K562 (cell line): Measurements from ENCODE around the gene KCNK18. TPM values are rescaled to one million over a fixed set of nuclear protein-coding genes. Genes with fewer than 3 reads are reported as not detected.

ENCODE experiments used
- ATAC-seq: fragments of 200-7000 bp; cut with Tn5 transposase; 3 replicates; pipeline ENCODE4 v1.9.1; 2020; ENCODE audit warnings: moderate library complexity
- BruUV-seq: library from RNA; stranded (reverse); fragments of 400-500 nt; replicated peaks from 2 replicates; lab custom pipeline; 2021; lab: Mats Ljungman, UMichigan
- CTCF ChIA-PET: fragments of 300-600 bp; formaldehyde crosslinking; extraction: SDS; loops from one replicate; lab custom pipeline; 2021; ENCODE audit warnings: low intra/inter-chr PET ratio; lab: Yijun Ruan, JAX
- POLR2A ChIA-PET: fragments of 300-600, 350-650 bp; sonication (Branson Sonifier 250); formaldehyde crosslinking; extraction: SDS; loops from one replicate; lab custom pipeline; 2021; ENCODE audit warnings: antibody characterized with exemption, inconsistent platforms; lab: Yijun Ruan, JAX
- DNase-seq, 4 experiments: peaks; one replicate each; pipeline versions ENCODE4 v3.0.0 to v3.0.0-alpha.2; 2011 to 2018; ENCODE audit warnings: low spot score in 3 of 4, mixed read lengths in 3 of 4; ENCODE audit errors: extremely low read depth in 1 of 4
- FAIRE-seq: peaks from 2 replicates; lab custom pipeline; 2011; peaks lifted over from hg19 to GRCh38; lab: Jason Lieb, UNC
- H2AFZ ChIP-seq: 2 replicates; pipeline ENCODE4 v1.6.0; 2011; ENCODE audit warnings: low read depth, low read length, control low read depth, inconsistent platforms
- H3K27ac ChIP-seq: fragments of 200-600 bp; 3 replicates; pipeline ENCODE4 v1.8.0; 2011; ENCODE audit warnings: low read depth, mild to moderate bottlenecking, control low read depth, inconsistent platforms, low read length, moderate library complexity, mixed read lengths; ENCODE audit errors: extremely low read depth
- H3K27me3 ChIP-seq, 2 experiments: fragments of 300-600 bp in 1 of 2; 2 replicates in 1 of 2; 3 replicates in 1 of 2; pipeline versions ENCODE4 v1.6.0 to v1.8.0; 2011; ENCODE audit warnings: inconsistent platforms in 2 of 2, low read length in 2 of 2, mild to moderate bottlenecking in 1 of 2, mixed read lengths in 1 of 2, moderate library complexity in 1 of 2; ENCODE audit not compliant: control insufficient read depth in 2 of 2, insufficient read depth in 2 of 2
- H3K36me3 ChIP-seq: fragments of 300-600 bp; 3 replicates; pipeline ENCODE4 v1.8.0; 2011; ENCODE audit warnings: mild to moderate bottlenecking, low read length, inconsistent platforms; ENCODE audit not compliant: control insufficient read depth, insufficient read depth
- H3K4me1 ChIP-seq, 2 experiments: fragments of 200-600 bp in 1 of 2; replicated peaks in 1 of 2; 2 replicates in 1 of 2; 3 replicates in 1 of 2; pipeline versions ENCODE4 v1.5.1 to v1.8.0; 2011; ENCODE audit warnings: inconsistent platforms in 2 of 2, low read length in 2 of 2, mild to moderate bottlenecking in 1 of 2, mixed read lengths in 1 of 2, moderate library complexity in 1 of 2; ENCODE audit not compliant: control insufficient read depth in 2 of 2, insufficient read depth in 2 of 2
- H3K4me2 ChIP-seq: 2 replicates; pipeline ENCODE4 v1.6.1; 2011; ENCODE audit warnings: low read length, control low read depth, inconsistent platforms, mixed read lengths; ENCODE audit not compliant: insufficient read depth
- H3K4me3 ChIP-seq: fragments of 200-600 bp; sonication (generic), shearing (Covaris generic); 2 replicates; pipeline ENCODE4 v1.5.1; 2016; ENCODE audit warnings: control low read depth, inconsistent platforms
- H3K79me2 ChIP-seq: fragments of 200-600 bp; 3 replicates; pipeline ENCODE4 v1.8.0; 2011; ENCODE audit warnings: low read length, inconsistent platforms; ENCODE audit not compliant: control insufficient read depth, insufficient read depth
- H3K9ac ChIP-seq, 2 experiments: 2 replicates each; pipeline versions ENCODE4 v1.6.0 to v1.6.1; 2011; ENCODE audit warnings: low read depth in 2 of 2, low read length in 2 of 2, control low read depth in 1 of 2, inconsistent platforms in 1 of 2, mild to moderate bottlenecking in 1 of 2, mixed read lengths in 1 of 2; ENCODE audit not compliant: insufficient read depth in 1 of 2
- H3K9me1 ChIP-seq: one replicate; pipeline ENCODE4 v1.6.0; 2011; ENCODE audit warnings: inconsistent platforms, mild to moderate bottlenecking, low read length, moderate library complexity; ENCODE audit not compliant: control insufficient read depth, insufficient read depth
- H3K9me3 ChIP-seq: replicated peaks from 2 replicates; pipeline ENCODE4 v1.5.1; 2011; ENCODE audit warnings: low read depth, low read length, inconsistent platforms; ENCODE audit not compliant: control insufficient read depth, insufficient read depth
- H4K20me1 ChIP-seq: replicated peaks from 2 replicates; pipeline ENCODE4 v1.6.1; 2011; ENCODE audit warnings: low read length, inconsistent platforms, mixed read lengths; ENCODE audit not compliant: control insufficient read depth, insufficient read depth
- NR2C2 ChIP-seq, 2 experiments: fragments of 200-800 bp in 1 of 2; sonication (Bioruptor generic) in 1 of 2; sonication (generic) in 1 of 2; formaldehyde crosslinking in 1 of 2; IDR thresholded peaks; 2 replicates each; pipeline versions ENCODE4 v1.6.1 to v1.8.0; 2016 to 2022; ENCODE audit warnings: mild to moderate bottlenecking in 1 of 2, missing compliant biosample characterization in 1 of 2, missing genetic modification characterization in 1 of 2, missing genetic modification reagents in 1 of 2
- PKNOX1 ChIP-seq: fragments of 450-650 bp; IDR thresholded peaks from 2 replicates; pipeline ENCODE4 v1.6.1; 2016
- ZBTB7A ChIP-seq: IDR thresholded peaks from 2 replicates; pipeline ENCODE4 v1.6.1; 2011; ENCODE audit warnings: low read depth, mild to moderate bottlenecking, low read length, moderate library complexity, borderline replicate concordance; ENCODE audit not compliant: control insufficient read depth
- ZFP91 ChIP-seq: sonication (generic); formaldehyde crosslinking; IDR thresholded peaks from 2 replicates; pipeline ENCODE4 v1.8.0; 2022; ENCODE audit warnings: mild to moderate bottlenecking, missing genetic modification reagents
- ZNF77 ChIP-seq: fragments of 250-450 bp; sonication (Bioruptor Pico); IDR thresholded peaks from 2 replicates; pipeline ENCODE4 v1.5.0; 2020
- WGBS: fragments of 100-300 bp; shearing (Covaris generic); methylation state at CpG from one replicate; pipeline ENCODE4 v1.1.6; 2016; ENCODE audit warnings: low coverage, mixed read lengths; ENCODE audit not compliant: insufficient coverage; ENCODE audit errors: missing lambda C conversion rate; 5-methylcytosine and 5-hydroxymethylcytosine counted together
- in situ Hi-C: fragments of 300-500 bp; cut with MboI; formaldehyde crosslinking; loops from 4 replicates; pipeline ENCODE4 v1.15.0; 2018; ENCODE audit warnings: inconsistent platforms, mixed read lengths
- intact Hi-C: fragments of 100-400 bp; cut with micrococcal nuclease; formaldehyde crosslinking; loops from 2 replicates; pipeline ENCODE4 v1.14.2; 2022
- polyA plus RNA-seq, 8 experiments: library from polyadenylated mRNA; depleted of rRNA in 4 of 8; stranded (reverse) in 5 of 8; unstranded in 3 of 8; fragments of >200 nt; fragmentation: Nextera tagmentation in 2 of 8; fragmentation: Illumina TruSeq in 1 of 8; extraction: Ambion mirVana in 2 of 8; extraction: Trizol in 1 of 8; gene quantifications; 2 replicates each; pipeline versions ENCODE4 v1.2.1 to v1.2.3, GENCODE V29; 2011 to 2014; ENCODE audit warnings: inconsistent platforms in 1 of 8, missing spikeins in 1 of 8
- total RNA-seq, 7 experiments: library from RNA; depleted of rRNA in 6 of 7; stranded (reverse); fragments of >200 nt in 6 of 7; fragmentation: Illumina TruSeq in 2 of 7; extraction: Trizol in 2 of 7; gene quantifications; 2 replicates each; pipeline versions ENCODE4 v1.2.1 to v1.2.3, GENCODE V29; 2011 to 2021; ENCODE audit warnings: low replicate concordance in 1 of 7
- TF ChIP-seq, protein P1 (sequence below): sonication (generic); formaldehyde crosslinking; IDR thresholded peaks from 2 replicates; pipeline ENCODE4 v1.8.0; 2022; ENCODE audit warnings: mild to moderate bottlenecking, missing genetic modification reagents

Gene KCNK18
- total and polyA plus RNA-seq, 9 of the 15 experiments (the other 6 are each of a cell fraction or from before 2014, with no cell fraction given), result not detected

- peaks cover 20 to 35% of the 10 kb centered on the region in 2 experiments for H3K27me3 ChIP-seq
- ATAC-seq (no peak), FAIRE-seq (no peak), DNase-seq (no peak)
- no TSS peak for BruUV-seq
- TF ChIP-seq, protein P1, sequence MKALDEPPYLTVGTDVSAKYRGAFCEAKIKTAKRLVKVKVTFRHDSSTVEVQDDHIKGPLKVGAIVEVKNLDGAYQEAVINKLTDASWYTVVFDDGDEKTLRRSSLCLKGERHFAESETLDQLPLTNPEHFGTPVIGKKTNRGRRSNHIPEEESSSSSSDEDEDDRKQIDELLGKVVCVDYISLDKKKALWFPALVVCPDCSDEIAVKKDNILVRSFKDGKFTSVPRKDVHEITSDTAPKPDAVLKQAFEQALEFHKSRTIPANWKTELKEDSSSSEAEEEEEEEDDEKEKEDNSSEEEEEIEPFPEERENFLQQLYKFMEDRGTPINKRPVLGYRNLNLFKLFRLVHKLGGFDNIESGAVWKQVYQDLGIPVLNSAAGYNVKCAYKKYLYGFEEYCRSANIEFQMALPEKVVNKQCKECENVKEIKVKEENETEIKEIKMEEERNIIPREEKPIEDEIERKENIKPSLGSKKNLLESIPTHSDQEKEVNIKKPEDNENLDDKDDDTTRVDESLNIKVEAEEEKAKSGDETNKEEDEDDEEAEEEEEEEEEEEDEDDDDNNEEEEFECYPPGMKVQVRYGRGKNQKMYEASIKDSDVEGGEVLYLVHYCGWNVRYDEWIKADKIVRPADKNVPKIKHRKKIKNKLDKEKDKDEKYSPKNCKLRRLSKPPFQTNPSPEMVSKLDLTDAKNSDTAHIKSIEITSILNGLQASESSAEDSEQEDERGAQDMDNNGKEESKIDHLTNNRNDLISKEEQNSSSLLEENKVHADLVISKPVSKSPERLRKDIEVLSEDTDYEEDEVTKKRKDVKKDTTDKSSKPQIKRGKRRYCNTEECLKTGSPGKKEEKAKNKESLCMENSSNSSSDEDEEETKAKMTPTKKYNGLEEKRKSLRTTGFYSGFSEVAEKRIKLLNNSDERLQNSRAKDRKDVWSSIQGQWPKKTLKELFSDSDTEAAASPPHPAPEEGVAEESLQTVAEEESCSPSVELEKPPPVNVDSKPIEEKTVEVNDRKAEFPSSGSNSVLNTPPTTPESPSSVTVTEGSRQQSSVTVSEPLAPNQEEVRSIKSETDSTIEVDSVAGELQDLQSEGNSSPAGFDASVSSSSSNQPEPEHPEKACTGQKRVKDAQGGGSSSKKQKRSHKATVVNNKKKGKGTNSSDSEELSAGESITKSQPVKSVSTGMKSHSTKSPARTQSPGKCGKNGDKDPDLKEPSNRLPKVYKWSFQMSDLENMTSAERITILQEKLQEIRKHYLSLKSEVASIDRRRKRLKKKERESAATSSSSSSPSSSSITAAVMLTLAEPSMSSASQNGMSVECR (CRISPR knock-in tag), result no peak
- no peak for TF ChIP-seq NR2C2 (CRISPR knock-in tag; IDR thresholded peaks at IDR 0.05)
- no peak for TF ChIP-seq NR2C2 (tag; IDR thresholded peaks at IDR 0.05)
- TF ChIP-seq ZNF77 (CRISPR knock-in tag), result no peak
- no peak for TF ChIP-seq ZBTB7A
- no peak for TF ChIP-seq PKNOX1
- no peak for TF ChIP-seq ZFP91 (CRISPR knock-in tag)
- intact Hi-C loops (no loop called here), in situ Hi-C loops (no loop called here)
- H3K27ac ChIP-seq, result no peak overlapping the region
- ChIA-PET CTCF (no interaction called here), POLR2A (interaction anchor here (0.7 kb wide), 1 partner anchor 251 kb away, joined by 3 read pairs; no protein-coding TSS in a partner anchor)
- no peaks in the 10 kb centered on the region for H3K36me3 ChIP-seq
- H3K4me3 ChIP-seq, result no peak overlapping the region
- WGBS, result 1% methylated on average over 7 of the region's 7 CpGs
- no peak overlapping the region for H3K4me2 ChIP-seq
- no peaks in the 10 kb centered on the region; a peak in 2 of 5 replicates for H3K4me1 ChIP-seq
- no peaks in the 10 kb centered on the region for H3K9me1 ChIP-seq
- no peak overlapping the region for H2AFZ ChIP-seq
- no peaks in the 10 kb centered on the region for H4K20me1 ChIP-seq
- no peak overlapping the region for H3K9ac ChIP-seq
- no peaks in the 10 kb centered on the region for H3K9me3 ChIP-seq
- H3K79me2 ChIP-seq, result no peaks in the 10 kb centered on the region
Measured at GRCh38 chr10:117250411-117250810, 53.1 kb downstream of the KCNK18 start.
